RWPE2 (cell line): ENCODE results near the gene SPIRE2.
"Not testable (repeated sequence)": the region's sequence is repeated elsewhere in the genome, so short reads cannot be mapped to it uniquely, and the experiment has no call there.

ENCODE experiments used
- ATAC-seq: fragments of 200-7000 bp; cut with Tn5 transposase; 3 replicates; pipeline ENCODE4 v1.9.1; 2021; ENCODE audit warnings: low read depth
- DNase-seq: peaks from one replicate; pipeline ENCODE4 v3.0.0-alpha.2; 2020; ENCODE audit warnings: low spot score
- H3K27ac ChIP-seq: fragments of 450-650 bp; 2 replicates; pipeline ENCODE4 v1.5.1; 2017; ENCODE audit warnings: mild to moderate bottlenecking; ENCODE audit not compliant: poor library complexity, severe bottlenecking
- H3K27me3 ChIP-seq: fragments of 250-450 bp; sonication (Bioruptor Pico); 2 replicates; pipeline ENCODE4 v1.5.1; 2021; ENCODE audit warnings: mild to moderate bottlenecking, moderate library complexity; ENCODE audit not compliant: insufficient read depth, poor library complexity, severe bottlenecking
- H3K36me3 ChIP-seq: fragments of 250-450 bp; sonication (Bioruptor Pico); 2 replicates; pipeline ENCODE4 v1.5.1; 2020; ENCODE audit warnings: low read depth, mild to moderate bottlenecking, moderate library complexity
- H3K4me1 ChIP-seq: fragments of 250-450 bp; sonication (Bioruptor Pico); 2 replicates; pipeline ENCODE4 v1.5.1; 2021; ENCODE audit warnings: mild to moderate bottlenecking, moderate library complexity; ENCODE audit not compliant: insufficient read depth, poor library complexity, severe bottlenecking
- H3K4me3 ChIP-seq: fragments of 250-450 bp; sonication (Bioruptor Pico); 2 replicates; pipeline ENCODE4 v1.5.1; 2021; ENCODE audit warnings: mild to moderate bottlenecking, moderate library complexity; ENCODE audit not compliant: severe bottlenecking
- H3K9me3 ChIP-seq: fragments of 250-450 bp; sonication (Bioruptor Pico); 2 replicates; pipeline ENCODE4 v1.5.1; 2021; ENCODE audit warnings: mild to moderate bottlenecking, moderate library complexity; ENCODE audit not compliant: severe bottlenecking
- CTCF ChIP-seq: fragments of 450-650 bp; IDR thresholded peaks from one replicate; pipeline ENCODE4 v1.5.1; 2017; ENCODE audit warnings: mild to moderate bottlenecking, moderate library complexity; ENCODE audit not compliant: poor library complexity, severe bottlenecking

The SPIRE2 gene

GRCh38 chr16:89831810-89832328 is 3.6 kb downstream of the SPIRE2 start:
- DNase-seq: no peak

GRCh38 chr16:89833664-89834363 is 5.5 kb downstream of the SPIRE2 start:
- not testable (repeated sequence) for H3K27me3 ChIP-seq, H3K4me3 ChIP-seq, H3K36me3 ChIP-seq, H3K27ac ChIP-seq, H3K4me1 ChIP-seq, H3K9me3 ChIP-seq, DNase-seq
- peak; percentile 47; the same call in 2 of the 3 replicates for ATAC-seq

More at GRCh38 chr16:89831810-89832328, 3.6 kb downstream of the SPIRE2 start:
- Histone ChIP-seq H3K36me3 (no peaks in the 10 kb centered on the region), H3K4me3 (no peak overlapping the region), H3K4me1 (no peaks in the 10 kb centered on the region), H3K27me3 (no peaks in the 10 kb centered on the region), H3K27ac (no peak overlapping the region), H3K9me3 (no peaks in the 10 kb centered on the region)
- TF ChIP-seq CTCF: no peak
- ATAC-seq: no peak

- H3K27me3 ChIP-seq, ATAC-seq, DNase-seq, H3K27ac ChIP-seq, H3K4me3 ChIP-seq, H3K4me1 ChIP-seq, H3K36me3 ChIP-seq, H3K9me3 ChIP-seq: not testable (repeated sequence)
Observed at GRCh38 chr16:89834813-89835363, 6.6 kb downstream of the SPIRE2 start.

- not testable (repeated sequence) for ATAC-seq, H3K27me3 ChIP-seq, H3K36me3 ChIP-seq, DNase-seq, H3K4me3 ChIP-seq, H3K9me3 ChIP-seq, H3K4me1 ChIP-seq, H3K27ac ChIP-seq
Observed at GRCh38 chr16:89836484-89836883, 8.2 kb downstream of the SPIRE2 start.

GRCh38 chr16:89837014-89837546 is 8.8 kb downstream of the SPIRE2 start:
- no peaks in the 10 kb centered on the region for H3K4me1 ChIP-seq
- TF ChIP-seq CTCF: no peak
- H3K27ac ChIP-seq: no peak overlapping the region

GRCh38 chr16:89841275-89841674 is 13.0 kb downstream of the SPIRE2 start:
- Histone ChIP-seq H3K36me3 (no peaks in the 10 kb centered on the region), H3K27me3 (no peaks in the 10 kb centered on the region), H3K27ac (no peak overlapping the region), H3K4me1 (no peaks in the 10 kb centered on the region), H3K4me3 (no peak overlapping the region), H3K9me3 (no peaks in the 10 kb centered on the region)
- TF ChIP-seq CTCF: no peak
- no peak for ATAC-seq
- no peak for DNase-seq

More at GRCh38 chr16:89837014-89837546, 8.8 kb downstream of the SPIRE2 start:
- Histone ChIP-seq H3K27me3 (no peaks in the 10 kb centered on the region), H3K9me3 (no peaks in the 10 kb centered on the region), H3K4me3 (no peak overlapping the region), H3K36me3 (no peaks in the 10 kb centered on the region)
- DNase-seq (no peak), ATAC-seq (no peak)
